ENCODE measurements around the gene GNG7.
A peak's percentile ranks its signal among the peaks of the same experiment; 100 is the strongest.

GNG7 gene

DNA sequence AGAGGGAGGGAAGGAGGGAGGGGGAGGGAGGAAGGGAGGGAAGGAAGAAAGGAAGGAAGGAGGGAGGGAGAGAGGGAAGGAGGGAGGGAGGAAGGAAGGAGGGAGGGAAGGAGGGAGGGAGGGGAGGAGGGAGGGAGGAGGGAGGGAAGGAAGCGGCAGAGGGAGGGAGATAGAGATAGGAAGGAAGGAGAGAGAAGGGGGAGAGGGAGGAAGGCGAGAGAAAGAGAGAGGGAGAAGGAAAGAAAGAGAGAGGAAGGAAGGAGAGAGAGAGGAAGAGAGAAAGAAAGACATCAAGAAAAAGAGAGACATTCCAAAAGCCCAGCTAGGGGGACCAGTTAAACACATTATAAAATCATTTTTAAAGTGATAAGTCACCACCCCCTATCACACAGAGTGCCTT is 62.5 kb downstream of the GNG7 start:
- DNase-seq: no peak

DNA sequence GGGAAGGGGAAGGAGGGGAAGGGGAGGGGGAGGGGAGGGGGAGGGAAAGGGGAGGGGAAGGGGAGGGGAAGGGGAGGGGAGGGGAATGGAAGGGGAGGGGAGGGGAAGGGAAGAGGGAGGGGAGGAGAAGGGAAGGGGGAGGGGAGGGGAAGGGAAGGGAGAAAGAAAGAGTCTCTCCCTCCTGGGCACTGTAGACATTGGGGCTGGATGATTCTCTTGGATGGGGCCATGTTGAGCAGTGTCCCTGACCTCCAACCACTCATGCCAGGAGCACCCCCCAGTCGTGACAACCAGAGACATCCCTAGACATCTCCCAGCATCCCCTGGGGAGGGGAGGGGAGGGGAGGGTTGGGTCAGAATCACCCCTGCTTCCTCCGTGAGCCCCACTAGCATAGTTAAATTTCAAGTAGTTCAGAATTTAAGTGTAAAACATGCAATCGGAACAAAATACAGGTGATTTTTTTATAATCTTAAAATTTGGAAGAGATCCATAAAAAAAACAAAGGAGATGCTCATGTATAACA is 64.0 kb downstream of the GNG7 start:
- DNase-seq: no peak

DNA sequence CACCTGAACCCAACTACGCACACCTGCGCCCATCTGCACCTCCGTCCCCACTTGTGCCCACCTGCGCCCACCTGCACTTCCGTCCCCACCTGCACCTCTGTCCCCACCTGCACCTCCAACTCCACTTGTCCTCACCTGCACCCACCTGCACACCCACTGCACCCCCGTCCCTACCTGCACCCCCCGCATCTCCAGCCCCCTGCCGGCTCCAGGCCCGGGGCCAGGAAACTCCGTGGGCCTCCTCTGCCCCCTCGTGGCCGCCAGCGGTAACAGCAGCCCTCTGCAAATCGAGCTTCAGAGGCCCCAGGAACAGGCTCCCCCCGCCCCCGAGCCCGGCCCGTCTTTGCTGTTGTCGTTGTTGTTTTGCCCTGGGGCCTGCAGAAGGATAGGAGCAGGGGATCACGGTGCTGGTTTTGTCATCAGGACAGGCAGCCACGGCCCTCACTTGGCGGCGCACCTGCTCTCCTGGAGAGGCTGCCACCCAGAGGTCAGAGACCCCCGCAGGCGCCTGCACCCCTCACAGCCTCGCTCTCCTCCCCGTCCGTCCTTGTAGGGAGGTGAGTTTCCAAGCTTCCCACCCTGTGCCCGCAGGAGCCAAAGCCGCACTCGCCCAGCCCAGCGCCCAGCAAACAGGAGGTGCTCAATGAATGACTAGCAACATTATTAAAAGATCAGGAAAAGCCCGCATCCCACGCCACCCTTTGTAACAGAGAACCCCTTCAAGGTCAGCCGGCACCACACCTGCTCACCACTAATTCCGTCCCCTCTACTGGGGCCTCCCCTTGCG is 65.4 kb downstream of the GNG7 start:
- DNase-seq: peak; percentile 76

DNA sequence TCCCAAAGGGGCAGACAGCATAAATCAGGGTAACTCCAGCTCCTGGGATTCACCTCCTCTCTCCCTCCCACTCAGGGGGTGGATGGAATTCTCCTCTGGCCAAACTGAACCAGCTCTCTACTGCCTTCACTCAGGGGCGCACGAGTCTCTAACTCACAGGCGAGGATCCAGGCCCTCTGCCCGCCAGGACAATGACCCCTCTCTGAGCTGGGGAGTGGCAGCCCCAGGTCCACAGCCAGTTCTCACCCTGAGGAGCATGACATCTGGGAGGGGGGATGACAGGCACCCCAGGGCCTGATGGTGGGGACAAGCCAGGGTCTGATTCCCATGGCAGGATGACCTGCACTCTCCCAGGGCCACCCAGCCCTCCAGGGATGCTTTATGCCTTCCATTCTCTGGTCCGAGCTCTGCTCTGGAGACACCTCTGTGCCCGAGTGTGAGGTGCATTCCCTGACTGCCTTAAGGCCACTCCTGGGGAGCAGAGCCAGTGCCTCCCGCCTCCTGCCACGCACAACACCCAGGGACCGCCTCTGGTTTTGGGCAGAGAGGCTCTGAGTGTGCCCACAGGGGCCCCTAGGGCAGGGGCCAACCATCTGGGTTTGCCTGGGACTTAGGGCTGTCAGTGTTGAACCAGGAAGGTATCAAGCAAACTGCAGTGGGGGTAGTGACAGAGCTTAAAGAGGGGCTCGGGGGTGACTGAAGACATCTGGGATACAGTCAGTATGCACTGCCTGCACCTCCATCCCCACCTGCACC is 66.2 kb downstream of the GNG7 start:
- no peak for DNase-seq

DNA sequence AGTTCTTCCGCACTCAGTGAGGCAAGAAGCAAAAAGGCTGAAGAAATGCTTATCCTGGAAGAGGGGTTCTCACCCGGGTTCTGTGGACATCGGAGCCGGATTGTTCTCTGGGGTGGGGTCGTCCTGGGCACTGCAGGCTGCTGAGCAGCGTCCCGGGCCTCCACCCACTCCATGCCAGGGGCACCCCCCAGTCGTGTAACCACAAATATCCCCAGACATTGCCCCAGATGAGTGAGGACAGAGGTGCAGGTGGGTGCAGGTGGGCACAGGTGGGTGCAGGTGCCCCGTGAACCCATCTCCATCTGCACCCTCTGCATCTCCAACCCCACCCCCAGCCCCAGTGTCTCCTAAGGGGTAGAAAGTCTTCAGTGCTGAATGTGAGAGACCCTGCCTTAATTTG is 67.5 kb downstream of the GNG7 start:
- no peak for DNase-seq

GRCh38 chr19:2634228-2634951 is 68.1 kb downstream of the GNG7 start:
- DNase-seq: no peak

DNA sequence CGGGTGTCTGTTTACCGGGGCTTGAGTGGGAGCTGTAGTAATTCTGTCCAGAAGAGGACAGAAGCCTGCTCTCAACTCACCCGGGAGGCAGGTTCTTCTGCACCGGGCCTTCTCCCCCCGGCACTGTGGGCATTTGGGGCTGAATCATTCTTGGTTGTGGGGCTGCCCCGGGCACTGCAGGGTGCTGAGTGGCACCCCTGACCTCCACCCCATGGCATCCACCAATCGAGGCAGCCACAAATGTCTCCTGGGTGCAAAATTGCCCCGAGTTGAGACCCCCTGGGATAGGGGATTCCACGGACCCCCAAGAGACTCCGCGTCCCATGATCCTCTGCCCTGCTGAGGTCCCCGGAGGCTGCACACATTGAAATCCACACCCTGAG is 68.8 kb downstream of the GNG7 start:
- no peak for DNase-seq

- peak; percentile 53 for DNase-seq
Observed at GRCh38 chr19:2631213-2631821, 71.2 kb downstream of the GNG7 start.

DNA sequence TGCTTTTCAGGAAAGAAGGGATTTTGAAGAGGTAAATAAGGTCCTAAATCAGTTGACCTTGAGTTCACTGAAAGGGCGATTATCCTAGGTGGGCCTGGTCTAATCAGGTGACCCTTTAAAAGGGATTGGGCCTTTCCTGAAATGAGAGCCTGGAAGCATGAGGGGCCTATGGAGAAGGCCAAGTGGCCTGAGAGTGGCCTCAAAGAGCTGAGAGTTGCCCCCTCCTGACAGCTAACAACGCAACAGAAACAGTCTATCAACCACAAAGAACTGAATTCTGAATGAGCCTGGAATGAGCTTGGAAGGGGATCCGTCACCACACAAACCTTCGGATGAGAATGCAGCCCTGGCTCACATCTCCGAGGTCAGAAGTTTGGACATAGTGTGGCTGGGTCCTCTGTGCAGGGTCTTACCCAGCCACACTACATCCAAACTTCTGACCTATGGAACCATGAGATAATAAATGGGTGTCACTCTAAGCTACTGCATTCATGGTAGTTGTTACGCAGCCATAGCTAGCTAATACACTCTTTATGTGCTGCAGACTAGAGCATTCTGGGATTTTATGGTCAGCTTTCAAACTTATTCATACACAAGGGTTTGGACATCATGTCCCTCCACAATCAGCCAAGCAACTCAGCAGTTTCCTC is 72.0 kb downstream of the GNG7 start:
- DNase-seq: no peak

- DNase-seq: peak; percentile 55
Observed at GRCh38 chr19:2629491-2630351, 72.8 kb downstream of the GNG7 start.

DNA sequence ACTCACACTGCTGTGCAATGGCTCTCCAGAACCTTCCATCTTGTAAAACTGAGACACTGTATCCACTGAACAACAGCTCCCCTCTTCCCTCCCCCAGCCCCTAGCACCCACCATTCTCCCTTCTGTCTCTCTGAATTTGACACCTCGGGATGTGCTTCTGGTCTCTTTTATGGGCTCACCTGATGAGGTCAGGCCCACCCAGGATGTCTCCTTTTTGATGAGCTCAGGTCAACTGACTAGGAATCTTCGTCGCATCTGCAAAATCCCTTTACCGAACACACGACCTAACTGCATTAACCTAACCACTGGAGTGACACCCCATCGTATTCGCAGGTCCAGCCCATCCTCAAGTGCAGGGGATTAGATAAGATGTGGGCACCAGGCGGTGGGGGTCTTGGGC is 73.9 kb downstream of the GNG7 start:
- no peak for DNase-seq

GRCh38 chr19:2627855-2628254 is 74.6 kb downstream of the GNG7 start:
- DNase-seq: no peak

DNA sequence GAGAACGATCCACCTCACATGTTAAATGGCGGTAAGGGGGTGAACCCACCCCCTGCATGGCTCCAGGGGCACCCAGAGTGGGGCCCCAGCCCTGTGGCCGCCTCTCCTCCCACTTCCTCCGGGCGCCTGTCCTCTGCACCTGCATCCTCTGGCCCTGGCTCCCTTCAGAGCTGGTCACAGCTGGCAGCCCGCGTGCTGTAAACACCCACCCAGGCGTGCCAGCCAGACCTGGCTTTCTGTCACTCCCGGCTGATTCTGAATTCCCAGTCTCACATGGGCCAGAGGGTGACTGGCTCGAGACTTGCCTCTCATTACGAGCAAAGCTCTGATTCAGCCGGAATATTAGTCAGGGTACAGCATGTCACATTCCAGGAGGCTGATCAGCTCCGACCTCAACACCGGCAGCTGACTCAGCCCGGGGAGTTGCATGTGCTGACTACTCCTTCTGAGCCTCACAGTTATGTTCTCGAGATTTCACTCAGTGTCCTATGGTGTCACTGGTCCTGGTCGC is 75.1 kb downstream of the GNG7 start:
- DNase-seq: peak; percentile 78

DNA sequence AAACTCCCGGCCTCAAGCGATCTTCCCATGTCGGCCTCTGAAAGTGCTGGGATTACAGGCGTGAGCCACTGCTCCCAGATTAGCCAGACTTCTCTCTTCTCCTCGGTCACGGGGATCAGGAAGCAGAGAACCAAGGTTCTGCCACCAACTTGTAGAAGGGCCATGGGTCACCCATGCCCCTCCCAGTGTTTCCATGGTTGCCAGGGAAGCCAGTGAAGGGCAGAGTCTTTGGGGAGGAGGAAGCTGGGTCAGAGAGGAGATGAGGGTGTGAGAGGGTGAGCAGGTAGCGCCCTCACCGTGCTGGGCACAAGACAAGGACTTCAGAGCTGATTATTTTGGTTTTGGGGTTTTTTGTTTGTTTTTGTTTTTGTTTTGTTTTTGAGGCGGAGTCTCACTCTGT is 77.1 kb downstream of the GNG7 start:
- DNase-seq: peak; percentile 66

GRCh38 chr19:2624537-2625091 is 77.9 kb downstream of the GNG7 start:
- no peak for DNase-seq

- no peak for DNase-seq
Observed at GRCh38 chr19:2623798-2624197, 78.7 kb downstream of the GNG7 start.

DNA sequence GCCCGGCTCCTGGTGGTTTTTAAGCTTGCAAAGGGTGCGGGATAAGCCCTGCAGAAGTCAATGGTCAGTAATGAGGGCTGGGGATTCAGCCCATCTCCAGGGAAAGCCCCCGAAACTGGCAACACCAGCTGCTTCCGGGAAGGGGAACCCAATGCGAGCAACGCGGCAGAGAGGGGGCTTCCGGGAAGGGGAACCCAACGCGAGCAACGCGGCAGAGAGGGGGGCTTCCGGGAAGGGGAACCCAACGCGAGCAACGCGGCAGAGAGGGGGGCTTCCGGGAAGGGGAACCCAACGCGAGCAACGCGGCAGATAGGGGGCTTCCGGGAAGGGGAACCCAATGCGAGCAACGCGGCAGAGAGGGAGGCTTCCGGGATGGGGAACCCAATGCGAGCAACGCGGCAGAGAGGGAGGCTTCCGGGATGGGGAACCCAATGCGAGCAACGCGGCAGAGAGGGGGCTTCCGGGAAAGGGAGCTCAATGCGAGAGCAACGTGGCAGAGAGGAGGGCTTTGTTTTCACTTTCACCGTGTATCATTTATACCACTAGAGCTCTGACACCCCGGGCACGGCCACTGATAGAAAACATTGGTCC is 80.0 kb downstream of the GNG7 start:
- DNase-seq: peak; percentile 86

DNA sequence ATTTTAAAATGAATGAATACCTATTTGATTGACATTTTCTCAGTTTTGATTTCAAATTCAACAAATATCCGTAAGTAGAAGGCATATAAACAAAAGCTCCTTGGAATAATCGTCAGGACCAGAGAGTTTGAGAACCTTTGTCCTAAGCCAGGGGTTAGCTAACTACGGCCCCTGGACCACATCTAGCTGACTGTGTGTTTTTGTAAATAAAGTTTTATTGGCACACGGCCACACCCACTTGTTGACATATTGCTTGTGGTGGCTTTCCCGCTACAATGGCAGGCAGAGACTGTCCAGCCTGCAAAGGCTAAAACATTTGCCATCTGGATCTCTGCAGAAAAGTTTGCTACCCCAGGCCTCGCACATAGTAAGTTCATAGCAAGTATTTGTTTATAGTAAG is 83.4 kb downstream of the GNG7 start:
- no peak for DNase-seq

- DNase-seq: peak; percentile 83
Observed at GRCh38 chr19:2618611-2619010, 83.9 kb downstream of the GNG7 start.

DNA sequence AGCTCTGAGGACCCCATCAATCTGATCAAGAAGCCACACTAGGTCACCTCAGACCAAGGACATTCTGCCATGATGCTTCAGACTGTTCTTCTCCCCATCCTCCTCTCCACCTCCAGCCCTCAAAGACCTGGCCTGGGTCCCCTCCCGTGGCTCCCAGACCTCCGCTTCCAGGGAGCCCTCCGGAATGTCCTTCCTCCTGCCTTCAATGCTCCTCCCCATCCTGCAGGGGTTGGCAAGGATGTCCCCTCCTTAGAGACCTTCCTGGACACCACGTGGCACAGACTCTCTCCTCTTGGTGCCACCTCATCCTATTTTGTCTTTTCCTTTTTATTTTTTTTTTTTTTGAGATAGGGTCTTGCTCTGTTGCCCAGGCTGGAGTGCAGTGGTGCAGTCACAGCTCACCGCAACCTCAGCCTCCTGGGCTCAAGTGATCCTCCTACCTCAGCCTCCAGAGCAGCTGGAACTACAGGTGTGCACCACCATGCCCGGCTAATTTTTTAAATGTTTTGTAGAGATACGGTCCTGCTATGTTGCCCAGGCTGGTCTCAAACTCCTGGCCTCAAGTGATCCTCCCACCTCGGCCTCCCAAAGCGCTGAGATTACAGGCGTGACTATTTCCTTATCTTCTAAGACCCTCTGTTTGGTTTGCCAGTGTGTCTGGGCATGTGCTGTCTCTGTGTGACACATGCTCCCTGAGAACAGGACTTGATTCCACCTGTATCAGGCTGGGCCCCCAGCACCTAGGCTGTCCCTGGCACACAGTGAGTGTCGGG is 84.9 kb downstream of the GNG7 start:
- DNase-seq: no peak

Measured in CD4-positive, alpha-beta T cell treated with Interleukin-15 for 1 hour (primary cell).